Upper lobe of right lung (tissue), 1 donor: ENCODE results near the gene VPS18. TPM values are rescaled to one million over a fixed set of nuclear protein-coding genes. Genes with fewer than 3 reads are reported as not detected.

Experiments used
- ATAC-seq: fragments of 200-7000 bp; cut with Tn5 transposase; one replicate; pipeline ENCODE4 v1.9.1; 2020; ENCODE audit warnings: mild to moderate bottlenecking, moderate library complexity
- DNase-seq: peaks from one replicate; pipeline ENCODE4 v3.0.0-alpha.2; 2020
- H3K27ac ChIP-seq: fragments of 200-600 bp; one replicate; pipeline ENCODE4 v1.8.0; 2022
- H3K27me3 ChIP-seq: fragments of 200-600 bp; one replicate; pipeline ENCODE4 v1.8.0; 2022; ENCODE audit warnings: mild to moderate bottlenecking
- H3K36me3 ChIP-seq: fragments of 200-600 bp; one replicate; pipeline ENCODE4 v1.8.0; 2022
- H3K4me1 ChIP-seq: fragments of 200-600 bp; one replicate; pipeline ENCODE4 v1.8.0; 2022
- H3K4me3 ChIP-seq: fragments of 200-600 bp; one replicate; pipeline ENCODE4 v1.8.0; 2022; ENCODE audit warnings: mild to moderate bottlenecking
- H3K9me3 ChIP-seq: fragments of 200-600 bp; one replicate; pipeline ENCODE4 v1.8.0; 2022
- CTCF ChIP-seq: fragments of 200-600 bp; IDR thresholded peaks from one replicate; pipeline ENCODE4 v1.8.0; 2022; ENCODE audit warnings: antibody characterized with exemption
- intact Hi-C: fragments of 100-400 bp; cut with DNase I; formaldehyde crosslinking; loops from one replicate; pipeline ENCODE4 v1.11.0; 2022
- total RNA-seq: library from RNA; stranded (reverse); fragmentation: NEBNext Ultra II Directional; extraction: Animal tissue kit (Norgen Biotek cat#: 25700); gene quantifications from one replicate; pipeline ENCODE4 v1.2.1, GENCODE V29; 2021
- donor health status: DM: no; HTN: yes; CAD: no; lungs with severe emphysema.

Gene VPS18
- total RNA-seq, 1 donor from 2014 or later: 24.5 TPM

GRCh38 chr15:40846841-40847222 is 47.4 kb upstream of the VPS18 start:
- intact Hi-C loops: no loop called here
- Histone ChIP-seq H3K27me3 (peaks cover 6% of the 10 kb centered on the region), H3K9me3 (no peaks in the 10 kb centered on the region), H3K36me3 (no peaks in the 10 kb centered on the region), H3K4me3 (peak overlapping the region; percentile 70), H3K4me1 (peaks cover 31% of the 10 kb centered on the region), H3K27ac (peak overlapping the region; percentile 83)
- TF ChIP-seq CTCF: no peak
- ATAC-seq (no peak), DNase-seq (no peak)

- H3K36me3 ChIP-seq: no peaks in the 10 kb centered on the region
- no peaks in the 10 kb centered on the region for H3K9me3 ChIP-seq
- intact Hi-C loops: no loop called here
- peak overlapping the region; percentile 83 for H3K27ac ChIP-seq
- H3K4me3 ChIP-seq: peak overlapping the region; percentile 70
- no peak for TF ChIP-seq CTCF
- peak; percentile 85 for ATAC-seq
- peaks cover 31% of the 10 kb centered on the region for H3K4me1 ChIP-seq
- DNase-seq: peak; percentile 87
- peaks cover 6% of the 10 kb centered on the region for H3K27me3 ChIP-seq
Observed at GRCh38 chr15:40847223-40847961, 46.9 kb upstream of the VPS18 start.

- Histone ChIP-seq H3K4me1 (peaks cover 23% of the 10 kb centered on the region), H3K9me3 (no peaks in the 10 kb centered on the region), H3K36me3 (peaks cover 26% of the 10 kb centered on the region), H3K27ac (no peak overlapping the region), H3K27me3 (no peaks in the 10 kb centered on the region), H3K4me3 (no peak overlapping the region)
- ATAC-seq (no peak), DNase-seq (no peak)
- no peak for TF ChIP-seq CTCF
- intact Hi-C loops: no loop called here
Observed at GRCh38 chr15:40850576-40851112, 43.6 kb upstream of the VPS18 start.

GRCh38 chr15:40852529-40852928 is 41.7 kb upstream of the VPS18 start:
- H3K27me3 ChIP-seq: no peaks in the 10 kb centered on the region
- H3K4me3 ChIP-seq: no peak overlapping the region
- TF ChIP-seq CTCF: no peak
- H3K27ac ChIP-seq: no peak overlapping the region
- no peaks in the 10 kb centered on the region for H3K9me3 ChIP-seq
- peaks cover 8% of the 10 kb centered on the region for H3K4me1 ChIP-seq
- intact Hi-C loops: no loop called here
- DNase-seq (no peak), ATAC-seq (no peak)
- H3K36me3 ChIP-seq: peaks cover 34% of the 10 kb centered on the region

GRCh38 chr15:40853241-40853890 is 40.9 kb upstream of the VPS18 start:
- H3K27ac ChIP-seq: no peak overlapping the region
- no peaks in the 10 kb centered on the region for H3K27me3 ChIP-seq
- H3K9me3 ChIP-seq: no peaks in the 10 kb centered on the region
- no peak for DNase-seq
- peaks cover 34% of the 10 kb centered on the region for H3K36me3 ChIP-seq
- TF ChIP-seq CTCF: no peak
- ATAC-seq: no peak
- no peak overlapping the region for H3K4me3 ChIP-seq
- intact Hi-C loops: no loop called here
- no peaks in the 10 kb centered on the region for H3K4me1 ChIP-seq
